NB4 (cell line): Measurements from ENCODE around the gene XRCC1.

Experiments
- DNase-seq: peaks from one replicate; pipeline ENCODE4 v3.0.0; 2010; ENCODE audit warnings: low read depth
- H3K4me3 ChIP-seq: one replicate; pipeline ENCODE4 v1.5.1; 2011; ENCODE audit warnings: mild to moderate bottlenecking, low read depth, low read length, moderate library complexity
- CTCF ChIP-seq: IDR thresholded peaks from one replicate; pipeline ENCODE4 v1.5.1; 2012; ENCODE audit warnings: low read depth, low read length
- MAX ChIP-seq: IDR thresholded peaks from 2 replicates; pipeline ENCODE4 v1.6.1; 2011; ENCODE audit warnings: low read depth, low read length
- MYC ChIP-seq: IDR thresholded peaks from 2 replicates; pipeline ENCODE4 v1.6.1; 2011; ENCODE audit warnings: low read depth, low read length
- POLR2A ChIP-seq: IDR thresholded peaks from 2 replicates; pipeline ENCODE4 v1.6.1; 2011; ENCODE audit warnings: mild to moderate bottlenecking; ENCODE audit not compliant: insufficient read length; ENCODE audit errors: extremely low read depth

The XRCC1 gene

GRCh38 chr19:43575156-43575950, at the start of gene XRCC1, which contains the start of gene PINLYP:
Gene XRCC1, minus strand, starts transcription at chr19:43575527. Its CDS starts 69 bp downstream, at chr19:43575458.
Gene PINLYP, plus strand, starts transcription at chr19:43575801. Its CDS starts 1,391 bp downstream, at chr19:43577192.
- TF ChIP-seq CTCF = no peak
- no peak for TF ChIP-seq MYC
- TF ChIP-seq POLR2A = peak; percentile 39
- peak; percentile 31; the same call in 1 of the 2 replicates for TF ChIP-seq MAX
- DNase-seq = peak; percentile 95
- H3K4me3 ChIP-seq = peak within 1 kb of the TSS; percentile 96

GRCh38 chr19:43624933-43625332, 49.6 kb upstream of the XRCC1 start:
- TF ChIP-seq MYC = no peak
- no peak for TF ChIP-seq POLR2A
- TF ChIP-seq MAX = no peak
- no peak for TF ChIP-seq CTCF
- no peak overlapping the region for H3K4me3 ChIP-seq
- peak; percentile 65 for DNase-seq

- TF ChIP-seq MYC = no peak
- TF ChIP-seq CTCF = no peak
- no peak for TF ChIP-seq POLR2A
- TF ChIP-seq MAX = no peak
- no peak overlapping the region for H3K4me3 ChIP-seq
- DNase-seq = no peak
Observed at GRCh38 chr19:43623889-43624670, 48.8 kb upstream of the XRCC1 start.

GRCh38 chr19:43622956-43623355, 47.6 kb upstream of the XRCC1 start:
- TF ChIP-seq MAX (no peak), POLR2A (no peak), MYC (no peak), CTCF (no peak)
- H3K4me3 ChIP-seq = no peak overlapping the region
- no peak for DNase-seq

- DNase-seq = no peak
- TF ChIP-seq MYC = no peak
- TF ChIP-seq POLR2A = no peak
- no peak for TF ChIP-seq CTCF
- TF ChIP-seq MAX = no peak
- no peak overlapping the region for H3K4me3 ChIP-seq
Observed at GRCh38 chr19:43622070-43622469, 46.7 kb upstream of the XRCC1 start.
